Measurements from ENCODE around the gene PIK3CA.

GRCh38 chr3:179272385-179272784 lies 124.2 kb downstream of the PIK3CA start:
- TF ChIP-seq POLR2AphosphoS5 (IDR thresholded peaks at IDR 0.05) (no peak), CTCF (IDR thresholded peaks at IDR 0.05 in 8 of 11, conservative IDR thresholded peaks at IDR 0.05 in 3 of 11) (peak in 3 of 11 experiments; percentile 17 to 35 (median 32)), POLR2A (IDR thresholded peaks at IDR 0.05) (no peak)

Data from spleen (tissue), 7 donors.